WTC11 (cell line): ENCODE results near the gene PATE4.

ENCODE experiments used
- CBFB ChIP-seq: sonication (generic); formaldehyde crosslinking; IDR thresholded peaks from 2 replicates; pipeline ENCODE4 v1.8.1; 2022; ENCODE audit warnings: mild to moderate bottlenecking, low read depth, missing genetic modification reagents
- CTCF ChIP-seq: fragments of 200-600 bp; IDR thresholded peaks from 2 replicates; pipeline ENCODE4 v1.8.0; 2022; ENCODE audit warnings: antibody characterized with exemption
- USF1 ChIP-seq: sonication (generic); formaldehyde crosslinking; IDR thresholded peaks from 2 replicates; pipeline ENCODE4 v1.8.0; 2022; ENCODE audit warnings: mild to moderate bottlenecking, missing genetic modification reagents

DNA sequence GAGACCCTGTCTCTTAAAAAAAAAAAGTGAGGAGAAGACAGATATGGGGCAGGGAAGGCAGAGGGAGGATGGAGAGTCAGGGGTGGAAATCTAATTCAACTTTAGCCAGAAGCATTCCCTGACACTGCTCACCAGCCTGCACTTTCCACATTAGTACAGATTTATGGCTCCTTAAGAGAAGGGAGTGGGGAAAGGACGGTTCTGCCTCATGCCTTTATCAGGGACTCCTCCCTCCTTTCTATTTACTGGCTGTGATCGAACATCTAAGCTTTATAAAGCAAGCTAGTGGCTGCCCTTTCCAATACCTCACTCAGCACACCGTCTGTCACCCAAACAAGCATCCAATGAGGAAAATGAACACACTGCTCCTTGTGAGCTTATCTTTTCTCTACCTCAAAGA is at the start of gene PATE4:
- TF ChIP-seq CTCF = no peak
- TF ChIP-seq USF1 = no peak
- TF ChIP-seq CBFB = no peak
